Measurements from ENCODE around the gene VWA3A.

DNA sequence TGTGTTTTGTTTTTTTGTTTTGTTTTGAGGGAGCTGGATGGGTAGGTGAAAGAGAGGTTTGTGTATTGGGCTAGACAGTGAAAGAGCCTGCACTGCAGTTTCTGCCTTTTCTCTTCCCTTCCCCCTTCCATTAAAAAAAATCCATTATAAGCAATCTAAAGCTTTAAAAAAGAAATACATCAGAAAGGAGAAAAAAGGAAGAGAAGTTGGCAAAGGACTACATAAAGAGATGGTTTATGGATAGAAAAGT, 103.0 kb downstream of the VWA3A start:
- no peak for TF ChIP-seq POLR2A (IDR thresholded peaks at IDR 0.05)
- TF ChIP-seq, protein P1, sequence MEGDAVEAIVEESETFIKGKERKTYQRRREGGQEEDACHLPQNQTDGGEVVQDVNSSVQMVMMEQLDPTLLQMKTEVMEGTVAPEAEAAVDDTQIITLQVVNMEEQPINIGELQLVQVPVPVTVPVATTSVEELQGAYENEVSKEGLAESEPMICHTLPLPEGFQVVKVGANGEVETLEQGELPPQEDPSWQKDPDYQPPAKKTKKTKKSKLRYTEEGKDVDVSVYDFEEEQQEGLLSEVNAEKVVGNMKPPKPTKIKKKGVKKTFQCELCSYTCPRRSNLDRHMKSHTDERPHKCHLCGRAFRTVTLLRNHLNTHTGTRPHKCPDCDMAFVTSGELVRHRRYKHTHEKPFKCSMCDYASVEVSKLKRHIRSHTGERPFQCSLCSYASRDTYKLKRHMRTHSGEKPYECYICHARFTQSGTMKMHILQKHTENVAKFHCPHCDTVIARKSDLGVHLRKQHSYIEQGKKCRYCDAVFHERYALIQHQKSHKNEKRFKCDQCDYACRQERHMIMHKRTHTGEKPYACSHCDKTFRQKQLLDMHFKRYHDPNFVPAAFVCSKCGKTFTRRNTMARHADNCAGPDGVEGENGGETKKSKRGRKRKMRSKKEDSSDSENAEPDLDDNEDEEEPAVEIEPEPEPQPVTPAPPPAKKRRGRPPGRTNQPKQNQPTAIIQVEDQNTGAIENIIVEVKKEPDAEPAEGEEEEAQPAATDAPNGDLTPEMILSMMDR (IDR thresholded peaks at IDR 0.05): no peak
